HG03025 (cell line): ENCODE data around the gene MRGPRX2.

ENCODE experiments used
- ATAC-seq: cut with Tn5 transposase; IDR thresholded peaks from one replicate; pipeline ENCODE4 v1.9.1; 2021; ENCODE audit warnings: mild to moderate bottlenecking, moderate library complexity; ENCODE audit not compliant: unreplicated experiment, low FRiP score

Gene MRGPRX2

GRCh38 chr11:19076744-19077589, 16.4 kb upstream of the MRGPRX2 start:
- no peak for ATAC-seq

GRCh38 chr11:19075636-19076035, 15.1 kb upstream of the MRGPRX2 start:
- ATAC-seq, result no peak

DNA sequence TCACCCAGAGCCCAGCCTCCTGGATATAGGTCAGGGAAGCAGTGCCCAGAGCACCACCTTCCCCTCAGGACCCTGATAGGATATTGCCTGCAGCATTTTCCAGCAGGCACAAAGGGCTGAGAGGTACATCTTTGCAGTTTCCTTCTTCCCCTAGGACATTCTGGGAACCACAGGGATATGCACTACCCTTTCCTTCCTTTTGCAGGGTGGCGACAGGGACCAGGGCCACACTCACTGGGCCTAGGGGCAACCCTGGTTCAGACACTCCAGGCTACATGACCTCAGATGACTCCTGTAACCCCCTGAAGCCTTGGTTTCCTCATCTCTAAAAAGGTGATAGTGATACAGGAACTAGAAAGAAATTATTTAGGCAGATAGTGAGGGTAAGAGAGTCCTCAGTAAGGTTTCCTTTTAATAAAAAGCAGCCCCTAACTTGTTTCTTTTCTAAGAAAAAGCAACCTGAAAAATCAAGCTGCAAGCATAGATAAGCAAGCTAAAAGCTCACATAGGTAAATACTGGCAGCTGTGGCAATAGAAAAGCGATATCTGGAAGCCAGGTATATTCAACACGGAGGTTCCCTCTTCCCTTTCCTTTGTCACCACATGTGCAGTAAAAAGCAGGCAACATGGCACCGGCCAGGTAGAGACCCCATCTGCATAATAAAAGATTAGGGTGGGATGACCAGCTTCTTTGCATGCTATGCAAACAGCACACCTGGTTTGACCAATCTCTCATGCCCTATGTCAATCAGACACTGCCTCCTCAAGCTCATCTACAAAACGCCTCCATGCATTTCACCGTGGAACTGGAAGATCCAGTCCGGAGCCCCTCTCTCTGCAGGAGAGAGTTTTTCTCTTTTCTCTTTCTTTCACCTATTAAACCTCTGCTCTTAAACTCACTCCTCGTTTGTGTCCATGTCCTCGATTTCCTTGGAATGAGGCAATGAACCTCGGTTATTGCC, 13.2 kb upstream of the MRGPRX2 start:
- ATAC-seq, result no peak

GRCh38 chr11:19072464-19072863, 11.9 kb upstream of the MRGPRX2 start:
- no peak for ATAC-seq

GRCh38 chr11:19071255-19071654, 10.7 kb upstream of the MRGPRX2 start:
- ATAC-seq, result peak; percentile 75

- ATAC-seq, result no peak
Observed at GRCh38 chr11:19059833-19060232, 684 bp downstream of the MRGPRX2 start.

DNA sequence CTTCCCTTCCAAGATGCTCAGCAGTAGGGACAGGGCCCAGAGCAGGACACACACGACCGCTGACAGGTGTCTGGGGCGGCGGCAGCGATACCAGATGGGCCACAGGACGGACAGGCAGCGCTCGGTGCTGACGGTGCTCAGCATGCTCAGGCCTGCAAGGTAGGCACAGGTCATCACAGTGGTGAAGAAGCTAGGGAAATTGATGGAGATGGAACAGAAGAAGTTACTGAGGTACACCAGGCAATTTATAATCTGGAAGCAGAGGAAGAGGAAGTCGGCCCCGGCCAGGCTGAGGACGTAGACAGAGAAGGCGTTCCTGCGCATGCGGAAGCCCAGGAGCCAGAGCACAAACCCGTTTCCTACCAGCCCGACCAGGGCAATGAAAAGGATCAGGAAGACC, 4.6 kb downstream of the MRGPRX2 start:
- ATAC-seq, result no peak

- ATAC-seq, result no peak
Observed at GRCh38 chr11:19055016-19055415, 5.5 kb downstream of the MRGPRX2 start.

- ATAC-seq, result no peak
Observed at GRCh38 chr11:19053909-19054308, 6.6 kb downstream of the MRGPRX2 start.

- ATAC-seq, result no peak
Observed at GRCh38 chr11:19050281-19050680, 10.2 kb downstream of the MRGPRX2 start.

DNA sequence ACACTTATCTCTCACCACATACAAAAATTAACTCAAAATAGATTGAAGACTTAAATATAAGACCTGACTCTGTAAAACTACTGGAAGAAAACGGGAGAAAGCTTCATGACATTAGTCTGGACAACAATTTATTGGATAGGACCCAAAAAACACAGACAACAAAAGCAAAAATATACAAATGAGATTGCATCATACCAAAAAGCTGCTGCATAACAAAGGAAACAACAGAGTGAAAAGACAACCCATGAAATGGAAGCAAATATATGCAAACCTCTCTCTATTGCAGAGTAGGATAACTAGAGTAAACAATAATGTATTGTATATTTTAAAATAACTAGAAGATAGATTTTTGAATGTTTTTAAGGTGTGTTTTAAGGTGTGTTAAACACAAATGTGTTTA, 11.2 kb downstream of the MRGPRX2 start:
- ATAC-seq, result no peak

DNA sequence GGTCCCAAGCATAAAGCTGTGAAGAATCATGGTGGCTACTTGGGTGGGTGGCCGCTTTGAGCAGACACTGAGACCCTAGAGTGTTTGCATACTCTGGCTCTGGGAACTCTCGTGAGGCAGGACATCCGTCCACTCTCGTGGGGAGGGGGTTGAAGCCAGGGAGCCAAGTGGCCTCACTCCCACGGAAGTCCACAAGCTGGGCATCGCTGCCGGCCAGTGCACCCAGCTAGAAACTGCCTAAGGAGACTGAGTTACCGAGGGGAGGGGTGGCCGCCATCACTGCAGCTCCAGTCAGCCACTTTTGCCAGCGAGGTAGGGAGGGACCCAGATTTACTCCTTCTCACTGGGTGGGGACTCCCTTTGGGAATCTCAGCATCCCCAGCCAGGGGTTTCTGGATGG, 20.5 kb downstream of the MRGPRX2 start:
- no peak for ATAC-seq

DNA sequence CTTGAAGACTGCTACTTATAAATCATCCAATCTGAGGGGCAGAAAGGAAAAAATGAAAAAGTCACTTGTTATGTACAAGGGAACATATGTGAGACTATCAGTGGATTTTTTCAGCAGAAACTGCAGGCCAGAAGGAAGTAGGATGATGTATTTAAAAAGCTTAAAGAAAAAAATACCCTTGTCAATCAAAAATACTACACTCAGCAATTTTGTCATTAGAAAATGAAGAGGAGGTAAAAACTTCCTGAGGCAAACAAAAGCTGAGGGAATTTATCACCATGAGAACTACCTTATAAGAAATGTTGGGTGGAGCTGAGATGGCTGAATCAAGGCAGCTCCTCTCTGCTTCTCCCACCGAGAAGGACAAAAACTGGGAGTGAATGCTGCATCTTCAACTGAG, 21.1 kb downstream of the MRGPRX2 start:
- ATAC-seq, result no peak

DNA sequence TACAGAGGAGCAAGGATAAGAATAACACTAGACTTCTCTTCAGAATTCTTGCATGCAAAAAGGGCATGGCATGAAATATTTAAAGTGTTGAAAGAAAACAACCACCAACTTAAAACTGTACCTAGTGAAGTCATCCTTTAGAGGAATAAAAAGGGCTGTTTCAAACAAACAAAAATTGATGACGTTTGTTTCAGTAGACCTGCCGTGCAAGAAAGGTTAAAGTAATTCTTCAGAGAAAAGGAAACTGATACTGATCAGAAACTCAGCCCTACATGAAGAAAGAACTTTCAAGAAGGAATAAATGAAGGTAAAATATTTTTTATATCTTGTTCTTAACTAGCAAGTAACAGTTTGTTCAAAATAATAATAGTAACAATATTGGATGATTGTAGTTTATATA, 27.5 kb downstream of the MRGPRX2 start:
- no peak for ATAC-seq

GRCh38 chr11:19027829-19028595, 32.5 kb downstream of the MRGPRX2 start:
- no peak for ATAC-seq

DNA sequence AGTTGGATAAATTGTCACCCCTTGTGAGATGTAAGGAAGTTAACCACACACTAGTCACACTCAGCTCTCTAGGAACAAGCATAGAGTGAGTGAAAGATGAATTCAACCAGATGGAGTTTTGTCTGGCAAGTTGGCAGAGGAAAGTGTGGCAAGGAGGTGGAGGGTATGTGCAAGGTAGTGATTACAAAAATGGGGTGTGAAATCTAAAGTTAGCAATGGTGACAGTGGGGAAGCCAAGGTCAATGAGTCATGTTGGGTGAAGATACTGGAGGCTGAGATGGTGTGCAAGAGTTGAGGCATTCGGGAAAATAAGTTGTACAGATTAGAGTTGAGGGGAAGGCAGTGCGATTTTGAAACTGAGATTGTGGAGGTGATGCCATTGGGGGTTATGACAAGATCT, 33.7 kb downstream of the MRGPRX2 start:
- ATAC-seq, result no peak

GRCh38 chr11:19025481-19026406, 34.8 kb downstream of the MRGPRX2 start:
- no peak for ATAC-seq

GRCh38 chr11:19020831-19021230, 39.7 kb downstream of the MRGPRX2 start:
- no peak for ATAC-seq

GRCh38 chr11:19018901-19019300, 41.6 kb downstream of the MRGPRX2 start:
- ATAC-seq, result no peak
